ENCODE results near the gene PDXK.

- TF ChIP-seq, protein P1, sequence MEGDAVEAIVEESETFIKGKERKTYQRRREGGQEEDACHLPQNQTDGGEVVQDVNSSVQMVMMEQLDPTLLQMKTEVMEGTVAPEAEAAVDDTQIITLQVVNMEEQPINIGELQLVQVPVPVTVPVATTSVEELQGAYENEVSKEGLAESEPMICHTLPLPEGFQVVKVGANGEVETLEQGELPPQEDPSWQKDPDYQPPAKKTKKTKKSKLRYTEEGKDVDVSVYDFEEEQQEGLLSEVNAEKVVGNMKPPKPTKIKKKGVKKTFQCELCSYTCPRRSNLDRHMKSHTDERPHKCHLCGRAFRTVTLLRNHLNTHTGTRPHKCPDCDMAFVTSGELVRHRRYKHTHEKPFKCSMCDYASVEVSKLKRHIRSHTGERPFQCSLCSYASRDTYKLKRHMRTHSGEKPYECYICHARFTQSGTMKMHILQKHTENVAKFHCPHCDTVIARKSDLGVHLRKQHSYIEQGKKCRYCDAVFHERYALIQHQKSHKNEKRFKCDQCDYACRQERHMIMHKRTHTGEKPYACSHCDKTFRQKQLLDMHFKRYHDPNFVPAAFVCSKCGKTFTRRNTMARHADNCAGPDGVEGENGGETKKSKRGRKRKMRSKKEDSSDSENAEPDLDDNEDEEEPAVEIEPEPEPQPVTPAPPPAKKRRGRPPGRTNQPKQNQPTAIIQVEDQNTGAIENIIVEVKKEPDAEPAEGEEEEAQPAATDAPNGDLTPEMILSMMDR (IDR thresholded peaks at IDR 0.05; ENCODE audit: poor library complexity): no peak
- TF ChIP-seq EZH2phosphoT487 (IDR thresholded peaks at IDR 0.05; ENCODE audit: low read depth, severe bottlenecking, unreplicated experiment) (no peak), EZH2 (IDR thresholded peaks at IDR 0.05; ENCODE audit: borderline replicate concordance) (no peak)
Observed at GRCh38 chr21:43733060-43733459, 14.1 kb downstream of the PDXK start.
